WTC11 (cell line): ENCODE measurements around the gene STK24.

Experiments used
- ATF6 ChIP-seq: sonication (generic); formaldehyde crosslinking; IDR thresholded peaks from 2 replicates; pipeline ENCODE4 v1.8.1; 2023; ENCODE audit warnings: mild to moderate bottlenecking, missing genetic modification reagents
- CBFB ChIP-seq: sonication (generic); formaldehyde crosslinking; IDR thresholded peaks from 2 replicates; pipeline ENCODE4 v1.8.1; 2022; ENCODE audit warnings: mild to moderate bottlenecking, low read depth, missing genetic modification reagents
- CTCF ChIP-seq: fragments of 200-600 bp; IDR thresholded peaks from 2 replicates; pipeline ENCODE4 v1.8.0; 2022; ENCODE audit warnings: antibody characterized with exemption
- MLX ChIP-seq: sonication (generic); formaldehyde crosslinking; IDR thresholded peaks from 2 replicates; pipeline ENCODE4 v1.8.1; 2023; ENCODE audit warnings: mild to moderate bottlenecking, missing genetic modification reagents, moderate library complexity
- NFYB ChIP-seq: sonication (generic); formaldehyde crosslinking; conservative IDR thresholded peaks from 2 replicates; pipeline ENCODE4 v1.8.0; 2022; ENCODE audit warnings: low read depth, missing genetic modification reagents
- SOX15 ChIP-seq: fragments of 250-450 bp; sonication (Bioruptor Pico); IDR thresholded peaks from 2 replicates; pipeline ENCODE4 v1.9.0; 2021; ENCODE audit warnings: mild to moderate bottlenecking
- USF1 ChIP-seq: sonication (generic); formaldehyde crosslinking; IDR thresholded peaks from 2 replicates; pipeline ENCODE4 v1.8.0; 2022; ENCODE audit warnings: mild to moderate bottlenecking, missing genetic modification reagents
- ZNF121 ChIP-seq: sonication (generic); formaldehyde crosslinking; IDR thresholded peaks from 2 replicates; pipeline ENCODE4 v1.8.0; 2023; ENCODE audit warnings: missing genetic modification reagents

- TF ChIP-seq USF1 (CRISPR knock-in tag) (no peak), CTCF (no peak), SOX15 (CRISPR knock-in tag) (no peak), CBFB (no peak), MLX (no peak), ZNF121 (CRISPR knock-in tag) (no peak), NFYB (no peak), ATF6 (CRISPR knock-in tag) (no peak)
These were observed 106.0 kb downstream of the STK24 start for GRCh38 chr13:98470920-98471319.
